Keratinocyte (primary cell): Measurements from ENCODE around the gene DNASE1L2. TPM values are rescaled to one million over a fixed set of nuclear protein-coding genes. Genes with fewer than 3 reads are reported as not detected.

Experiments
- DNase-seq: peaks from one replicate; pipeline ENCODE4 v3.0.0-alpha.2; 2011; ENCODE audit warnings: low read depth, missing footprints, low spot score
- FAIRE-seq: peaks from 2 replicates; lab custom pipeline; 2011; peaks lifted over from hg19 to GRCh38; lab: Jason Lieb, UNC
- H2AFZ ChIP-seq: 2 replicates; pipeline ENCODE4 v1.6.0; 2012; ENCODE audit warnings: low read length, control low read depth, inconsistent platforms; ENCODE audit not compliant: control insufficient read depth
- H3K27ac ChIP-seq: 2 replicates; pipeline ENCODE4 v1.5.1; 2011; ENCODE audit warnings: low read length; ENCODE audit not compliant: control insufficient read depth, insufficient read depth
- H3K27me3 ChIP-seq: 3 replicates; pipeline ENCODE4 v1.6.0; 2011; ENCODE audit warnings: low read length; ENCODE audit not compliant: control insufficient read depth, insufficient read depth; ENCODE audit errors: extremely low read depth
- H3K36me3 ChIP-seq, 2 experiments: 2 replicates in 1 of 2; 3 replicates in 1 of 2; pipeline ENCODE4 v1.5.1; 2011; ENCODE audit warnings: low read length in 2 of 2, mild to moderate bottlenecking in 1 of 2; ENCODE audit not compliant: control insufficient read depth in 2 of 2, insufficient read depth in 2 of 2; ENCODE audit errors: extremely low read depth in 1 of 2
- H3K4me1 ChIP-seq: 3 replicates; pipeline ENCODE4 v1.5.1; 2011; ENCODE audit warnings: low read length; ENCODE audit not compliant: control insufficient read depth, insufficient read depth; ENCODE audit errors: extremely low read depth
- H3K4me2 ChIP-seq: 3 replicates; pipeline ENCODE4 v1.6.0; 2011; ENCODE audit warnings: low read depth, low read length; ENCODE audit not compliant: control insufficient read depth, insufficient read depth; ENCODE audit errors: extremely low read depth
- H3K4me3 ChIP-seq, 3 experiments: fragments of 200-600 bp in 1 of 3; sonication (generic) in 1 of 3; 2 replicates in 2 of 3; 3 replicates in 1 of 3; pipeline ENCODE4 v1.5.1; 2011 to 2016; ENCODE audit warnings: low read length in 3 of 3, mild to moderate bottlenecking in 3 of 3, control low read depth in 2 of 3, inconsistent platforms in 1 of 3, low read depth in 1 of 3, mixed read lengths in 1 of 3, mixed run types in 1 of 3, moderate library complexity in 1 of 3; ENCODE audit not compliant: control insufficient read depth in 2 of 3, insufficient read depth in 2 of 3; ENCODE audit errors: extremely low read depth in 1 of 3
- H3K79me2 ChIP-seq: 2 replicates; pipeline ENCODE4 v1.6.0; 2012; ENCODE audit warnings: low read length; ENCODE audit not compliant: control insufficient read depth, insufficient read depth
- H3K9ac ChIP-seq: 3 replicates; pipeline ENCODE4 v1.6.0; 2011; ENCODE audit warnings: low read length; ENCODE audit not compliant: control insufficient read depth, insufficient read depth; ENCODE audit errors: extremely low read depth
- H3K9me1 ChIP-seq: 3 replicates; pipeline ENCODE4 v1.6.0; 2011; ENCODE audit warnings: low read length; ENCODE audit not compliant: control insufficient read depth, insufficient read depth; ENCODE audit errors: extremely low read depth
- H3K9me3 ChIP-seq: 2 replicates; pipeline ENCODE4 v1.5.1; 2012; ENCODE audit warnings: low read depth, low read length; ENCODE audit not compliant: control insufficient read depth
- H4K20me1 ChIP-seq: 3 replicates; pipeline ENCODE4 v1.6.0; 2011; ENCODE audit warnings: low read length; ENCODE audit not compliant: control insufficient read depth, insufficient read depth; ENCODE audit errors: extremely low read depth
- EZH2 ChIP-seq: IDR thresholded peaks from one replicate; pipeline ENCODE4 v1.6.1; 2012; ENCODE audit warnings: inconsistent platforms, mild to moderate bottlenecking, low read length, moderate library complexity
- dilution Hi-C: fragments of 300-500 bp; cut with MboI; formaldehyde crosslinking; loops from one replicate; pipeline ENCODE4 v1.7.0; 2020; ENCODE audit warnings: low sequenced_read_pairs; ENCODE audit not compliant: extremely low pct_ligation_motif_present
- polyA plus RNA-seq, 5 experiments: library from polyadenylated mRNA; depleted of rRNA in 3 of 5; stranded (reverse) in 3 of 5; stranded (forward) in 1 of 5; unstranded in 1 of 5; fragments of >200 nt; gene quantifications; 1 replicate in 1 of 5; 2 replicates in 3 of 5; 3 replicates in 1 of 5; pipeline versions ENCODE4 v1.2.1 to v1.2.3, GENCODE V29; 2011 to 2012; ENCODE audit warnings: missing spikeins in 2 of 5, low read depth in 1 of 5, low replicate concordance in 1 of 5
- TF ChIP-seq, protein P1 (sequence below), 3 experiments: IDR thresholded peaks in 1 of 3; conservative IDR thresholded peaks in 1 of 3; optimal IDR thresholded peaks in 1 of 3; 2 replicates in 2 of 3; 3 replicates in 1 of 3; pipeline versions ENCODE3 to v1.5.1; 2011; ENCODE audit warnings: low read length in 3 of 3, mild to moderate bottlenecking in 3 of 3, moderate library complexity in 2 of 3, control low read depth in 1 of 3, inconsistent platforms in 1 of 3; ENCODE audit not compliant: insufficient read depth in 2 of 3; ENCODE audit errors: extremely low read depth in 1 of 3

The DNASE1L2 gene
- polyA plus RNA-seq, 1 donor (not counting 4 experiments of a cell fraction or from before 2014, with no cell fraction given) = 0.31 TPM

- Histone ChIP-seq H3K36me3 (no peaks in the 10 kb centered on the region), H3K27ac (no peak overlapping the region), H4K20me1 (no peaks in the 10 kb centered on the region), H3K79me2 (no peaks in the 10 kb centered on the region), H3K9me3 (no peaks in the 10 kb centered on the region), H3K9me1 (no peaks in the 10 kb centered on the region), H2AFZ (no peak overlapping the region), H3K9ac (no peak overlapping the region), H3K4me1 (peaks cover 13% of the 10 kb centered on the region), H3K27me3 (peaks cover 27% of the 10 kb centered on the region), H3K4me3 (no peak overlapping the region), H3K4me2 (no peak overlapping the region)
- dilution Hi-C loops = no loop called here
- no peak for TF ChIP-seq EZH2
- TF ChIP-seq, protein P1, sequence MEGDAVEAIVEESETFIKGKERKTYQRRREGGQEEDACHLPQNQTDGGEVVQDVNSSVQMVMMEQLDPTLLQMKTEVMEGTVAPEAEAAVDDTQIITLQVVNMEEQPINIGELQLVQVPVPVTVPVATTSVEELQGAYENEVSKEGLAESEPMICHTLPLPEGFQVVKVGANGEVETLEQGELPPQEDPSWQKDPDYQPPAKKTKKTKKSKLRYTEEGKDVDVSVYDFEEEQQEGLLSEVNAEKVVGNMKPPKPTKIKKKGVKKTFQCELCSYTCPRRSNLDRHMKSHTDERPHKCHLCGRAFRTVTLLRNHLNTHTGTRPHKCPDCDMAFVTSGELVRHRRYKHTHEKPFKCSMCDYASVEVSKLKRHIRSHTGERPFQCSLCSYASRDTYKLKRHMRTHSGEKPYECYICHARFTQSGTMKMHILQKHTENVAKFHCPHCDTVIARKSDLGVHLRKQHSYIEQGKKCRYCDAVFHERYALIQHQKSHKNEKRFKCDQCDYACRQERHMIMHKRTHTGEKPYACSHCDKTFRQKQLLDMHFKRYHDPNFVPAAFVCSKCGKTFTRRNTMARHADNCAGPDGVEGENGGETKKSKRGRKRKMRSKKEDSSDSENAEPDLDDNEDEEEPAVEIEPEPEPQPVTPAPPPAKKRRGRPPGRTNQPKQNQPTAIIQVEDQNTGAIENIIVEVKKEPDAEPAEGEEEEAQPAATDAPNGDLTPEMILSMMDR (optimal IDR thresholded peaks at IDR 0.05 in 1 of 3, IDR thresholded peaks at IDR 0.05 in 1 of 3, conservative IDR thresholded peaks at IDR 0.05 in 1 of 3; ENCODE audit: extremely low read depth in 1 of 3, insufficient read depth in 2 of 3, low read length in 3 of 3) = no peak
- no peak for DNase-seq
- no peak for FAIRE-seq
Observed at GRCh38 chr16:2190659-2191445, 45.4 kb upstream of the DNASE1L2 start.

DNA sequence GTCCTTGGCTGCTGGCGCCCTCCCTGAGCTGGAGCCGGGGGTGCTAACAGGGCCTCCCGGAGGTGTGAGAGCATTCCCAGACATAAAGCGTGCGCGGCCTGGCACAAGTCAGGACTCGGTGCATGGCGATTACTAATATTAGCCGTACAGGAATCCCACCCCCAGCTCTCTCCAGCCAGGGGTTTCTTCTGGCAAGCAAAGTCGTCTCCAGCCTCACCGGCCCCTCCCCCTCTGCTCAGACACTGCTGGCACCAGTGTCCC, 44.9 kb upstream of the DNASE1L2 start:
- Histone ChIP-seq H3K27me3 (peaks cover 28% of the 10 kb centered on the region), H3K9me3 (no peaks in the 10 kb centered on the region), H3K4me1 (peaks cover 13% of the 10 kb centered on the region), H3K79me2 (no peaks in the 10 kb centered on the region), H3K27ac (no peak overlapping the region), H3K36me3 (no peaks in the 10 kb centered on the region), H3K4me3 (no peak overlapping the region), H4K20me1 (no peaks in the 10 kb centered on the region), H3K4me2 (no peak overlapping the region), H3K9me1 (no peaks in the 10 kb centered on the region), H3K9ac (no peak overlapping the region), H2AFZ (no peak overlapping the region)
- dilution Hi-C loops = no loop called here
- no peak for TF ChIP-seq EZH2
- TF ChIP-seq, protein P1 (optimal IDR thresholded peaks at IDR 0.05 in 1 of 3, IDR thresholded peaks at IDR 0.05 in 1 of 3, conservative IDR thresholded peaks at IDR 0.05 in 1 of 3; ENCODE audit: extremely low read depth in 1 of 3, insufficient read depth in 2 of 3, low read length in 3 of 3) = no peak
- no peak for DNase-seq
- FAIRE-seq = no peak
